GM10248 (cell line): Measurements from ENCODE around the gene MARCHF3.

Source experiments
- CTCF ChIA-PET: fragments of 300-600 bp; sonication (Branson Sonifier 250); formaldehyde crosslinking; extraction: SDS; loops from one replicate; lab custom pipeline; 2021; ENCODE audit warnings: antibody characterized with exemption; lab: Yijun Ruan, JAX
- POLR2A ChIA-PET: fragments of 350-650 bp; sonication (Branson Sonifier 250); formaldehyde crosslinking; extraction: SDS; loops from one replicate; lab custom pipeline; 2020; ENCODE audit warnings: antibody characterized with exemption; lab: Yijun Ruan, JAX
- DNase-seq: peaks from one replicate; pipeline ENCODE4 v3.0.0; 2012; ENCODE audit errors: extremely low spot score
- TF ChIP-seq, protein P1 (sequence below): IDR thresholded peaks from 2 replicates; pipeline ENCODE4 v1.5.1; 2012; ENCODE audit warnings: mild to moderate bottlenecking, low read depth; ENCODE audit errors: extremely low read depth, missing control alignments, control extremely low read depth

Gene MARCHF3

GRCh38 chr5:126818736-126819135 lies 211.6 kb downstream of the MARCHF3 start:
- TF ChIP-seq, protein P1, sequence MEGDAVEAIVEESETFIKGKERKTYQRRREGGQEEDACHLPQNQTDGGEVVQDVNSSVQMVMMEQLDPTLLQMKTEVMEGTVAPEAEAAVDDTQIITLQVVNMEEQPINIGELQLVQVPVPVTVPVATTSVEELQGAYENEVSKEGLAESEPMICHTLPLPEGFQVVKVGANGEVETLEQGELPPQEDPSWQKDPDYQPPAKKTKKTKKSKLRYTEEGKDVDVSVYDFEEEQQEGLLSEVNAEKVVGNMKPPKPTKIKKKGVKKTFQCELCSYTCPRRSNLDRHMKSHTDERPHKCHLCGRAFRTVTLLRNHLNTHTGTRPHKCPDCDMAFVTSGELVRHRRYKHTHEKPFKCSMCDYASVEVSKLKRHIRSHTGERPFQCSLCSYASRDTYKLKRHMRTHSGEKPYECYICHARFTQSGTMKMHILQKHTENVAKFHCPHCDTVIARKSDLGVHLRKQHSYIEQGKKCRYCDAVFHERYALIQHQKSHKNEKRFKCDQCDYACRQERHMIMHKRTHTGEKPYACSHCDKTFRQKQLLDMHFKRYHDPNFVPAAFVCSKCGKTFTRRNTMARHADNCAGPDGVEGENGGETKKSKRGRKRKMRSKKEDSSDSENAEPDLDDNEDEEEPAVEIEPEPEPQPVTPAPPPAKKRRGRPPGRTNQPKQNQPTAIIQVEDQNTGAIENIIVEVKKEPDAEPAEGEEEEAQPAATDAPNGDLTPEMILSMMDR, result no peak
- no peak for DNase-seq
- ChIA-PET CTCF (interaction anchor here (0.8 kb wide), 2 partner anchors 15 to 17 kb away, joined by 3 read pairs; no protein-coding TSS in a partner anchor), POLR2A (interaction anchor here (0.7 kb wide), 1 partner anchor 96 kb away, joined by 4 read pairs; no protein-coding TSS in a partner anchor)
